Measurements from ENCODE around the gene ANXA10.

The ANXA10 gene

GRCh38 chr4:168092176-168092712, at the start of gene ANXA10:
TSS of gene ANXA10 (plus strand) at chr4:168092537. CDS start at chr4:168092701, 164 bp downstream.
- DNase-seq (ENCODE audit: insufficient read length, low spot score) = no peak
- FAIRE-seq = no peak
- TF ChIP-seq POLR2A (IDR thresholded peaks at IDR 0.05; ENCODE audit: low read depth, low read length) = no peak

- TF ChIP-seq POLR2A (IDR thresholded peaks at IDR 0.05; ENCODE audit: low read depth, low read length) = no peak
- DNase-seq (ENCODE audit: insufficient read length, low spot score) = no peak
- no peak for FAIRE-seq
Observed at GRCh38 chr4:168045354-168045753, 47.0 kb upstream of the ANXA10 start.

GRCh38 chr4:168050002-168050401, 42.3 kb upstream of the ANXA10 start:
- DNase-seq (ENCODE audit: insufficient read length, low spot score) (no peak), FAIRE-seq (no peak)
- no peak for TF ChIP-seq POLR2A (IDR thresholded peaks at IDR 0.05; ENCODE audit: low read depth, low read length)

- TF ChIP-seq POLR2A (IDR thresholded peaks at IDR 0.05; ENCODE audit: low read depth, low read length) = no peak
- DNase-seq (ENCODE audit: insufficient read length, low spot score) = no peak
- no peak for FAIRE-seq
Observed at GRCh38 chr4:168051526-168051925, 40.8 kb upstream of the ANXA10 start.

GRCh38 chr4:168057412-168057811, 34.9 kb upstream of the ANXA10 start:
- DNase-seq (ENCODE audit: insufficient read length, low spot score) (no peak), FAIRE-seq (no peak)
- no peak for TF ChIP-seq POLR2A (IDR thresholded peaks at IDR 0.05; ENCODE audit: low read depth, low read length)

GRCh38 chr4:168059251-168059650, 33.1 kb upstream of the ANXA10 start:
- FAIRE-seq (no peak), DNase-seq (ENCODE audit: insufficient read length, low spot score) (no peak)

GRCh38 chr4:168063031-168063430, 29.3 kb upstream of the ANXA10 start:
- TF ChIP-seq POLR2A (IDR thresholded peaks at IDR 0.05; ENCODE audit: low read depth, low read length) = no peak
- FAIRE-seq = no peak

More at GRCh38 chr4:168059251-168059650, 33.1 kb upstream of the ANXA10 start:
- TF ChIP-seq POLR2A (IDR thresholded peaks at IDR 0.05; ENCODE audit: low read depth, low read length) = no peak

GRCh38 chr4:168070903-168071302, 21.4 kb upstream of the ANXA10 start:
- FAIRE-seq (no peak), DNase-seq (ENCODE audit: insufficient read length, low spot score) (no peak)
- no peak for TF ChIP-seq POLR2A (IDR thresholded peaks at IDR 0.05; ENCODE audit: low read depth, low read length)

More at GRCh38 chr4:168063031-168063430, 29.3 kb upstream of the ANXA10 start:
- no peak for DNase-seq (ENCODE audit: insufficient read length, low spot score)

GRCh38 chr4:168071304-168071703, 21.0 kb upstream of the ANXA10 start:
- DNase-seq (ENCODE audit: insufficient read length, low spot score) = no peak
- no peak for FAIRE-seq
- TF ChIP-seq POLR2A (IDR thresholded peaks at IDR 0.05; ENCODE audit: low read depth, low read length) = no peak

GRCh38 chr4:168074861-168075260, 17.5 kb upstream of the ANXA10 start:
- FAIRE-seq = no peak
- no peak for TF ChIP-seq POLR2A (IDR thresholded peaks at IDR 0.05; ENCODE audit: low read depth, low read length)
- no peak for DNase-seq (ENCODE audit: insufficient read length, low spot score)

- peak; percentile 2 for DNase-seq (ENCODE audit: insufficient read length, low spot score)
Observed at GRCh38 chr4:168076989-168077725, 15.2 kb upstream of the ANXA10 start.

GRCh38 chr4:168077726-168078239, 14.6 kb upstream of the ANXA10 start:
- DNase-seq (ENCODE audit: insufficient read length, low spot score) (no peak), FAIRE-seq (no peak)
- no peak for TF ChIP-seq POLR2A (IDR thresholded peaks at IDR 0.05; ENCODE audit: low read depth, low read length)

More at GRCh38 chr4:168076989-168077725, 15.2 kb upstream of the ANXA10 start:
- no peak for TF ChIP-seq POLR2A (IDR thresholded peaks at IDR 0.05; ENCODE audit: low read depth, low read length)
- FAIRE-seq = peak; percentile 83

- FAIRE-seq = no peak
- TF ChIP-seq POLR2A (IDR thresholded peaks at IDR 0.05; ENCODE audit: low read depth, low read length) = no peak
- DNase-seq (ENCODE audit: insufficient read length, low spot score) = no peak
Observed at GRCh38 chr4:168082379-168082778, 10.0 kb upstream of the ANXA10 start.

- no peak for TF ChIP-seq POLR2A (IDR thresholded peaks at IDR 0.05; ENCODE audit: low read depth, low read length)
- DNase-seq (ENCODE audit: insufficient read length, low spot score) (no peak), FAIRE-seq (no peak)
Observed at GRCh38 chr4:168095776-168096406, 3.6 kb downstream of the ANXA10 start.
